ENCODE results near the gene AXDND1. TPM values are rescaled to one million over a fixed set of nuclear protein-coding genes. Genes with fewer than 3 reads are reported as not detected.
"Not testable (repeated sequence)": the region's sequence is repeated elsewhere in the genome, so short reads cannot be mapped to it uniquely, and the experiment has no call there.

Gene AXDND1
- polyA plus RNA-seq, 1 donor from 2014 or later = 1.1 TPM

DNA sequence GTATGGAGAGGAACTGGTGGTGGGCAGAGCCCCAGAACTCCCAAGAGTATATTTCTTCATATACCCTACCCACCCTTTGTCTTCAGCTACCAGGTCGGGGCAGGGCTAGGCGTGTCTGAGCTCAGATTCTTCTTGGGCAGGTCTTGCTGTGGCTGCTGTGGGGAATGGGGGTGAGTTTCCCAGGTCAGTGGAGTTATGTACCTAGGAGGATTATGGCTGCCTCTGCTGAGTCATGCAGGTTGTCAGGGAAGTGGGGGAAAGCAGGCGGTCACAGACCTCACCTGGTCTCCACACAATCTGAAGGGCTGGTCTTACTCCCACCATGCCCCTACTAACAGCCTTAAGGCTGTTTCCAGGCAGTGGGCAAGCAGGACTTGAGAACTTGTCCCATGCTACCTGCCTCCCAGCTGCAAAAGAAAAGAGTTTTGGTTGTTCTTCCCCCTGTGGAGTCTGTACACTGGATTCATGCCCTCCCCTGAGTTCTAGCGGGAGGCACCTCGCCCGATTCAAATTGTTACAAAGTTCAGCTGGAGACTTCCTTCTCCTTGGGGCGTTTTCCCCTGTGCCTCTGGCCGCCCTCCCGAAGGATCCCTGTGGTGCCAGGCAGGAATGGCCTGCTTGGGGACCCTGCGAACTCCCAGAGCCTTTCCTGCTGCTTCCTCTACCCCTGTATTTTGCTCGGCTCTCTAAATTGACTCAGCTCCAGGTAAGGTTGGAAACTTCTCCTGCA is 151.4 kb downstream of the AXDND1 start:
- TF ChIP-seq RAD21 (conservative IDR thresholded peaks at IDR 0.05) (no peak), EZH2 (IDR thresholded peaks at IDR 0.05; ENCODE audit: borderline replicate concordance, insufficient read depth, low read length, poor library complexity, severe bottlenecking) (no peak), SMC3 (conservative IDR thresholded peaks at IDR 0.05; ENCODE audit: poor library complexity) (no peak), EP300 (conservative IDR thresholded peaks at IDR 0.05; ENCODE audit: poor library complexity, severe bottlenecking) (no peak)
- TF ChIP-seq, protein P1, sequence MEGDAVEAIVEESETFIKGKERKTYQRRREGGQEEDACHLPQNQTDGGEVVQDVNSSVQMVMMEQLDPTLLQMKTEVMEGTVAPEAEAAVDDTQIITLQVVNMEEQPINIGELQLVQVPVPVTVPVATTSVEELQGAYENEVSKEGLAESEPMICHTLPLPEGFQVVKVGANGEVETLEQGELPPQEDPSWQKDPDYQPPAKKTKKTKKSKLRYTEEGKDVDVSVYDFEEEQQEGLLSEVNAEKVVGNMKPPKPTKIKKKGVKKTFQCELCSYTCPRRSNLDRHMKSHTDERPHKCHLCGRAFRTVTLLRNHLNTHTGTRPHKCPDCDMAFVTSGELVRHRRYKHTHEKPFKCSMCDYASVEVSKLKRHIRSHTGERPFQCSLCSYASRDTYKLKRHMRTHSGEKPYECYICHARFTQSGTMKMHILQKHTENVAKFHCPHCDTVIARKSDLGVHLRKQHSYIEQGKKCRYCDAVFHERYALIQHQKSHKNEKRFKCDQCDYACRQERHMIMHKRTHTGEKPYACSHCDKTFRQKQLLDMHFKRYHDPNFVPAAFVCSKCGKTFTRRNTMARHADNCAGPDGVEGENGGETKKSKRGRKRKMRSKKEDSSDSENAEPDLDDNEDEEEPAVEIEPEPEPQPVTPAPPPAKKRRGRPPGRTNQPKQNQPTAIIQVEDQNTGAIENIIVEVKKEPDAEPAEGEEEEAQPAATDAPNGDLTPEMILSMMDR (IDR thresholded peaks at IDR 0.05; ENCODE audit: poor library complexity, severe bottlenecking) = no peak
- TF ChIP-seq, protein P2, sequence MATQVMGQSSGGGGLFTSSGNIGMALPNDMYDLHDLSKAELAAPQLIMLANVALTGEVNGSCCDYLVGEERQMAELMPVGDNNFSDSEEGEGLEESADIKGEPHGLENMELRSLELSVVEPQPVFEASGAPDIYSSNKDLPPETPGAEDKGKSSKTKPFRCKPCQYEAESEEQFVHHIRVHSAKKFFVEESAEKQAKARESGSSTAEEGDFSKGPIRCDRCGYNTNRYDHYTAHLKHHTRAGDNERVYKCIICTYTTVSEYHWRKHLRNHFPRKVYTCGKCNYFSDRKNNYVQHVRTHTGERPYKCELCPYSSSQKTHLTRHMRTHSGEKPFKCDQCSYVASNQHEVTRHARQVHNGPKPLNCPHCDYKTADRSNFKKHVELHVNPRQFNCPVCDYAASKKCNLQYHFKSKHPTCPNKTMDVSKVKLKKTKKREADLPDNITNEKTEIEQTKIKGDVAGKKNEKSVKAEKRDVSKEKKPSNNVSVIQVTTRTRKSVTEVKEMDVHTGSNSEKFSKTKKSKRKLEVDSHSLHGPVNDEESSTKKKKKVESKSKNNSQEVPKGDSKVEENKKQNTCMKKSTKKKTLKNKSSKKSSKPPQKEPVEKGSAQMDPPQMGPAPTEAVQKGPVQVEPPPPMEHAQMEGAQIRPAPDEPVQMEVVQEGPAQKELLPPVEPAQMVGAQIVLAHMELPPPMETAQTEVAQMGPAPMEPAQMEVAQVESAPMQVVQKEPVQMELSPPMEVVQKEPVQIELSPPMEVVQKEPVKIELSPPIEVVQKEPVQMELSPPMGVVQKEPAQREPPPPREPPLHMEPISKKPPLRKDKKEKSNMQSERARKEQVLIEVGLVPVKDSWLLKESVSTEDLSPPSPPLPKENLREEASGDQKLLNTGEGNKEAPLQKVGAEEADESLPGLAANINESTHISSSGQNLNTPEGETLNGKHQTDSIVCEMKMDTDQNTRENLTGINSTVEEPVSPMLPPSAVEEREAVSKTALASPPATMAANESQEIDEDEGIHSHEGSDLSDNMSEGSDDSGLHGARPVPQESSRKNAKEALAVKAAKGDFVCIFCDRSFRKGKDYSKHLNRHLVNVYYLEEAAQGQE (IDR thresholded peaks at IDR 0.05; ENCODE audit: borderline replicate concordance) = no peak
- Histone ChIP-seq H3K27ac (ENCODE audit: low read length) (no peak overlapping the region), H3K79me2 (replicated peaks; ENCODE audit: insufficient read depth, low read length) (no peaks in the 10 kb centered on the region), H4K20me1 (ENCODE audit: insufficient read depth) (no peaks in the 10 kb centered on the region), H3F3A (ENCODE audit: insufficient read depth, low read length, poor library complexity, severe bottlenecking) (no peaks in the 10 kb centered on the region), H3K4me3 (ENCODE audit: low read length) (no peak overlapping the region), H2AFZ (ENCODE audit: low read depth, low read length) (no peak overlapping the region), H3K36me3 (ENCODE audit: insufficient read depth, low read length) (no peaks in the 10 kb centered on the region), H3K27me3 (ENCODE audit: insufficient read depth, low read depth, low read length) (no peaks in the 10 kb centered on the region), H3K9me2 (ENCODE audit: insufficient read depth, low read length) (no peaks in the 10 kb centered on the region), H3K9me3 (ENCODE audit: low read length) (no peaks in the 10 kb centered on the region), H3K9ac (ENCODE audit: low read length) (no peak overlapping the region), H3K4me2 (ENCODE audit: low read length) (no peak overlapping the region)

DNA sequence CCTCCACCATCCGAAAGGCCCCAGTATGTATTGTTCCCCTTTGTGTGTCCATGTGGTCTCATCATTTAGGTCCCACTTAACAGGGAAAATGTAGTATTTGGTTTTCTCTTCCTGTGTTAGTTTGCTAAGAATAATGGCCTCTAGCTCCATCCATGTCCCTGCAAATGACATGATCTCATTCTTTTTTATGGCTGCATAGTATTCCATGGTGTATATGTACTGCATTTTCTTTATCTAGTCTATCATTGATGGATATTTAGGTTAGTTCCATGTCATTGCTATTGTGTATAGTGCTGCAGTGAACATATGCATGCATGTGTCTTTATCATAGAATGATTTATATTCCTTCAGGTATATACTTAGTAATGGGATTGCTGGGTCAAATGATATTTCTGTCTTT is 152.8 kb downstream of the AXDND1 start:
- not testable (repeated sequence) for H3K4me3 ChIP-seq (ENCODE audit: low read length); H3F3A ChIP-seq (ENCODE audit: insufficient read depth, low read length, poor library complexity, severe bottlenecking); H3K9me3 ChIP-seq (ENCODE audit: low read length); H3K4me2 ChIP-seq (ENCODE audit: low read length); H3K9me2 ChIP-seq (ENCODE audit: insufficient read depth, low read length); H3K9ac ChIP-seq (ENCODE audit: low read length); H3K79me2 ChIP-seq (replicated peaks; ENCODE audit: insufficient read depth, low read length); H2AFZ ChIP-seq (ENCODE audit: low read depth, low read length); H3K36me3 ChIP-seq (ENCODE audit: insufficient read depth, low read length); H3K27ac ChIP-seq (ENCODE audit: low read length); H4K20me1 ChIP-seq (ENCODE audit: insufficient read depth); H3K27me3 ChIP-seq (ENCODE audit: insufficient read depth, low read depth, low read length)

DNA sequence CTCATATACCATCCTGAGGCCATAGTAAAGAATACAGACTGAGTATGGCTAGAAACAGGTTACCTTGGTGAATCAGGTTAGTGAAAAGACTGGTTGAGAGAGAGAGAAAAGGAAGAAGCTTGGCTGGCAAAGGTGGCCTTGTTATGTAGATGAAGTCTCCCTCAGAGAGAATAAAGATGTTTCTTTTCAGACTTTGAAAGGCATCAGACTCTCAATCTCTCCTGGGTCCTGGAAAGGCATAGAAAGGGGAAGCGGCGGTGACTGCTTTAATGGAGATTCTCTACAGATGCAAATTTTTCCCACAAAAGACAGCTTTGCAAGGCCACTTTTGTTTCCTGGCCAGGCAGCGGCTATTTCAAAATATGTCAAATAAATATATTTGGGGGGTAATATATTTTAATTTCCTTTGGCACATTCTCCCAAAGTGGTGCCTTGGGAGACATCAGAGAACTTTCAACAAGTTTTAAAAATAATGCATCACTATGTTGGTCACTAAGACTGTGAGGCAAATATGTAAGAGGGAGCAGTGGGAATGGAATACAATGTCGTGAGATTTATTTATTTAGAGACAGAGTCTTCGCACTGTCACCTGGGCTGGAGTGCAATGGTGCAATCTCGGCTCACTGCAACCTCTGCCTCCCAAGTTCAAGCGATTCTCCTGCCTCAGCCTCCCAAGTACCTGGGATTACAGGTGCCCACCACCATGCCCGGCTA is 163.9 kb downstream of the AXDND1 start:
- H3K4me3 ChIP-seq (ENCODE audit: low read length) = no peak overlapping the region
- H3K9me3 ChIP-seq (ENCODE audit: low read length) = no peaks in the 10 kb centered on the region
- no peak overlapping the region for H3K27ac ChIP-seq (ENCODE audit: low read length)
- H3K9ac ChIP-seq (ENCODE audit: low read length) = no peak overlapping the region
- no peaks in the 10 kb centered on the region for H3K79me2 ChIP-seq (replicated peaks; ENCODE audit: insufficient read depth, low read length)
- H3K9me2 ChIP-seq (ENCODE audit: insufficient read depth, low read length) = no peaks in the 10 kb centered on the region
- H3F3A ChIP-seq (ENCODE audit: insufficient read depth, low read length, poor library complexity, severe bottlenecking) = no peaks in the 10 kb centered on the region
- H2AFZ ChIP-seq (ENCODE audit: low read depth, low read length) = no peak overlapping the region
- H4K20me1 ChIP-seq (ENCODE audit: insufficient read depth) = no peaks in the 10 kb centered on the region
- H3K36me3 ChIP-seq (ENCODE audit: insufficient read depth, low read length) = no peaks in the 10 kb centered on the region
- H3K4me2 ChIP-seq (ENCODE audit: low read length) = no peak overlapping the region
- H3K27me3 ChIP-seq (ENCODE audit: insufficient read depth, low read depth, low read length) = no peaks in the 10 kb centered on the region
- TF ChIP-seq POLR2AphosphoS5 (IDR thresholded peaks at IDR 0.05) = no peak
- no peak for TF ChIP-seq EZH2 (IDR thresholded peaks at IDR 0.05; ENCODE audit: borderline replicate concordance, insufficient read depth, low read length, poor library complexity, severe bottlenecking)
- TF ChIP-seq, protein P2 (IDR thresholded peaks at IDR 0.05; ENCODE audit: borderline replicate concordance) = no peak
- no peak for TF ChIP-seq RAD21 (conservative IDR thresholded peaks at IDR 0.05)
- TF ChIP-seq, protein P1 (IDR thresholded peaks at IDR 0.05; ENCODE audit: poor library complexity, severe bottlenecking) = no peak
- no peak for TF ChIP-seq MXI1 (conservative IDR thresholded peaks at IDR 0.05; ENCODE audit: poor library complexity, severe bottlenecking)
- TF ChIP-seq EP300 (conservative IDR thresholded peaks at IDR 0.05; ENCODE audit: poor library complexity, severe bottlenecking) = no peak
- no peak for TF ChIP-seq SMC3 (conservative IDR thresholded peaks at IDR 0.05; ENCODE audit: poor library complexity)

Data from neural cell (in vitro differentiated cells).